Upper lobe of right lung (tissue), 1 donor: ENCODE results near the gene TAPBPL. TPM values are rescaled to one million over a fixed set of nuclear protein-coding genes. Genes with fewer than 3 reads are reported as not detected.
A peak's percentile ranks its signal among the peaks of the same experiment; 100 is the strongest.

Experiments used
- ATAC-seq: fragments of 200-7000 bp; cut with Tn5 transposase; one replicate; pipeline ENCODE4 v1.9.1; 2020; ENCODE audit warnings: mild to moderate bottlenecking, moderate library complexity
- DNase-seq: peaks from one replicate; pipeline ENCODE4 v3.0.0-alpha.2; 2020
- H3K27ac ChIP-seq: fragments of 200-600 bp; one replicate; pipeline ENCODE4 v1.8.0; 2022
- H3K27me3 ChIP-seq: fragments of 200-600 bp; one replicate; pipeline ENCODE4 v1.8.0; 2022; ENCODE audit warnings: mild to moderate bottlenecking
- H3K36me3 ChIP-seq: fragments of 200-600 bp; one replicate; pipeline ENCODE4 v1.8.0; 2022
- H3K4me1 ChIP-seq: fragments of 200-600 bp; one replicate; pipeline ENCODE4 v1.8.0; 2022
- H3K4me3 ChIP-seq: fragments of 200-600 bp; one replicate; pipeline ENCODE4 v1.8.0; 2022; ENCODE audit warnings: mild to moderate bottlenecking
- H3K9me3 ChIP-seq: fragments of 200-600 bp; one replicate; pipeline ENCODE4 v1.8.0; 2022
- CTCF ChIP-seq: fragments of 200-600 bp; IDR thresholded peaks from one replicate; pipeline ENCODE4 v1.8.0; 2022; ENCODE audit warnings: antibody characterized with exemption
- intact Hi-C: fragments of 100-400 bp; cut with DNase I; formaldehyde crosslinking; loops from one replicate; pipeline ENCODE4 v1.11.0; 2022
- total RNA-seq: library from RNA; stranded (reverse); fragmentation: NEBNext Ultra II Directional; extraction: Animal tissue kit (Norgen Biotek cat#: 25700); gene quantifications from one replicate; pipeline ENCODE4 v1.2.1, GENCODE V29; 2021
- donor health status: DM: no; HTN: yes; CAD: no; lungs with severe emphysema.

Gene TAPBPL
- total RNA-seq, 1 donor from 2014 or later = 28.4 TPM

- DNase-seq = no peak
- H3K9me3 ChIP-seq = no peaks in the 10 kb centered on the region
- H3K4me3 ChIP-seq = no peak overlapping the region
- intact Hi-C loops = no loop called here
- no peak for ATAC-seq
- peaks cover 93% of the 10 kb centered on the region for H3K36me3 ChIP-seq
- H3K27me3 ChIP-seq = no peaks in the 10 kb centered on the region
- peaks cover 25% of the 10 kb centered on the region for H3K4me1 ChIP-seq
- H3K27ac ChIP-seq = no peak overlapping the region
- TF ChIP-seq CTCF = no peak
Measured at GRCh38 chr12:6458281-6459003, 6.6 kb downstream of the TAPBPL start.

- no peak for TF ChIP-seq CTCF
- no peak for ATAC-seq
- Histone ChIP-seq H3K4me1 (peaks cover 24% of the 10 kb centered on the region), H3K4me3 (no peak overlapping the region), H3K9me3 (no peaks in the 10 kb centered on the region), H3K27me3 (no peaks in the 10 kb centered on the region), H3K36me3 (peaks cover 96% of the 10 kb centered on the region), H3K27ac (no peak overlapping the region)
- DNase-seq = no peak
- intact Hi-C loops = no loop called here
Measured at GRCh38 chr12:6459004-6459337, 7.1 kb downstream of the TAPBPL start.

- DNase-seq (no peak), ATAC-seq (no peak)
- Histone ChIP-seq H3K27ac (peak overlapping the region; percentile 74), H3K36me3 (peaks cover 93% of the 10 kb centered on the region), H3K4me3 (no peak overlapping the region), H3K4me1 (peaks cover 28% of the 10 kb centered on the region), H3K27me3 (no peaks in the 10 kb centered on the region), H3K9me3 (no peaks in the 10 kb centered on the region)
- intact Hi-C loops = loop anchor here (10.0 kb wide), 1 partner anchor 136 kb away; no protein-coding TSS in a partner anchor
- no peak for TF ChIP-seq CTCF
Measured at GRCh38 chr12:6460751-6461371, 9.0 kb downstream of the TAPBPL start.

GRCh38 chr12:6461401-6462233 is 9.8 kb downstream of the TAPBPL start:
- Histone ChIP-seq H3K27ac (peak overlapping the region; percentile 74), H3K4me3 (no peak overlapping the region), H3K9me3 (no peaks in the 10 kb centered on the region), H3K36me3 (peaks cover 86% of the 10 kb centered on the region), H3K27me3 (no peaks in the 10 kb centered on the region), H3K4me1 (peaks cover 28% of the 10 kb centered on the region)
- TF ChIP-seq CTCF = no peak
- peak; percentile 88 for ATAC-seq
- intact Hi-C loops = loop anchor here (10.0 kb wide), 1 partner anchor 137 kb away; no protein-coding TSS in a partner anchor
- peak; percentile 83 for DNase-seq

GRCh38 chr12:6462234-6462995 is 10.6 kb downstream of the TAPBPL start:
- Histone ChIP-seq H3K4me1 (peaks cover 28% of the 10 kb centered on the region), H3K27me3 (no peaks in the 10 kb centered on the region), H3K27ac (peak overlapping the region; percentile 74), H3K4me3 (no peak overlapping the region), H3K9me3 (no peaks in the 10 kb centered on the region), H3K36me3 (peaks cover 78% of the 10 kb centered on the region)
- intact Hi-C loops = loop anchor here (10.0 kb wide), 1 partner anchor 138 kb away; no protein-coding TSS in a partner anchor
- no peak for TF ChIP-seq CTCF
- ATAC-seq = no peak
- no peak for DNase-seq
